Mammary epithelial cell (primary cell): ENCODE results near the gene FMO4.

Experiments
- EZH2 ChIP-seq: IDR thresholded peaks from 2 replicates; pipeline ENCODE4 v1.6.1; 2012; ENCODE audit warnings: low read length, inconsistent platforms, borderline replicate concordance
- TF ChIP-seq, protein P1 (sequence below), 2 donors: IDR thresholded peaks in 1 of 2; conservative IDR thresholded peaks in 1 of 2; 2 replicates each; pipeline ENCODE4 v1.5.1; 2011 to 2012; ENCODE audit warnings: inconsistent platforms in 2 of 2, low read length in 2 of 2, mild to moderate bottlenecking in 2 of 2, control low read depth in 1 of 2, low read depth in 1 of 2; ENCODE audit not compliant: insufficient read depth in 1 of 2; ENCODE audit errors: extremely low read depth in 1 of 2

DNA sequence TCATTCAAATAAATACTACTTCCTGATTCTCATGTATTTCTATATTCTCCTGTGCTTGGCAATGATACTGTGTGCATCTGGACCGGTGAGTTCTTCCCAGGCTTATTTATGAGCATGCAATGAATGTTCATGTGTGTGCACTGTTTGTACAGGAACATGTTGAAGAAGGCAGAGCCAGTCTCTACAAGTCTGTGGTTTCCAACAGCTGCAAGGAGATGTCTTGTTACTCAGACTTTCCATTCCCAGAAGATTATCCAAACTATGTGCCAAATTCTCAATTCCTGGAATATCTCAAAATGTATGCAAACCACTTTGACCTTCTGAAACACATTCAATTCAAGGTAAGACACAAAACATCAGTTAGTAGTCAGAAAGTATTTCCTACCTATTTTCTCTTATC is 46.6 kb upstream of the FMO4 start:
- no peak for TF ChIP-seq EZH2
- TF ChIP-seq, protein P1, sequence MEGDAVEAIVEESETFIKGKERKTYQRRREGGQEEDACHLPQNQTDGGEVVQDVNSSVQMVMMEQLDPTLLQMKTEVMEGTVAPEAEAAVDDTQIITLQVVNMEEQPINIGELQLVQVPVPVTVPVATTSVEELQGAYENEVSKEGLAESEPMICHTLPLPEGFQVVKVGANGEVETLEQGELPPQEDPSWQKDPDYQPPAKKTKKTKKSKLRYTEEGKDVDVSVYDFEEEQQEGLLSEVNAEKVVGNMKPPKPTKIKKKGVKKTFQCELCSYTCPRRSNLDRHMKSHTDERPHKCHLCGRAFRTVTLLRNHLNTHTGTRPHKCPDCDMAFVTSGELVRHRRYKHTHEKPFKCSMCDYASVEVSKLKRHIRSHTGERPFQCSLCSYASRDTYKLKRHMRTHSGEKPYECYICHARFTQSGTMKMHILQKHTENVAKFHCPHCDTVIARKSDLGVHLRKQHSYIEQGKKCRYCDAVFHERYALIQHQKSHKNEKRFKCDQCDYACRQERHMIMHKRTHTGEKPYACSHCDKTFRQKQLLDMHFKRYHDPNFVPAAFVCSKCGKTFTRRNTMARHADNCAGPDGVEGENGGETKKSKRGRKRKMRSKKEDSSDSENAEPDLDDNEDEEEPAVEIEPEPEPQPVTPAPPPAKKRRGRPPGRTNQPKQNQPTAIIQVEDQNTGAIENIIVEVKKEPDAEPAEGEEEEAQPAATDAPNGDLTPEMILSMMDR (conservative IDR thresholded peaks at IDR 0.05 in 1 of 2, IDR thresholded peaks at IDR 0.05 in 1 of 2; ENCODE audit: extremely low read depth in 1 of 2, insufficient read depth in 1 of 2, low read depth in 1 of 2, low read length in 2 of 2) = no peak
